H9 (cell line): ENCODE measurements around the gene CEP41. TPM values are rescaled to one million over a fixed set of nuclear protein-coding genes. Genes with fewer than 3 reads are reported as not detected.

Source experiments
- DNase-seq: peaks from one replicate; pipeline ENCODE4 v3.0.0-alpha.2; 2017
- H2AFZ ChIP-seq: one replicate; pipeline ENCODE4 v1.6.1; 2013; ENCODE audit warnings: mild to moderate bottlenecking, low read length, control low read depth, moderate library complexity
- H2AK5ac ChIP-seq: 2 replicates; pipeline ENCODE4 v1.6.1; 2013; ENCODE audit warnings: low read length, control low read depth, mixed read lengths; ENCODE audit not compliant: insufficient read length
- H2BK120ac ChIP-seq: one replicate; pipeline ENCODE4 v1.6.1; 2013; ENCODE audit warnings: low read depth, mild to moderate bottlenecking, low read length, control low read depth, inconsistent platforms; ENCODE audit not compliant: poor library complexity, severe bottlenecking
- H2BK12ac ChIP-seq: 2 replicates; pipeline ENCODE4 v1.6.1; 2013; ENCODE audit warnings: low read length, control low read depth, mixed read lengths, low read depth; ENCODE audit not compliant: insufficient read length
- H2BK15ac ChIP-seq: 2 replicates; pipeline ENCODE4 v1.6.1; 2013; ENCODE audit warnings: low read depth, low read length, control low read depth
- H2BK20ac ChIP-seq: one replicate; pipeline ENCODE4 v1.6.1; 2013; ENCODE audit warnings: low read depth, mild to moderate bottlenecking, low read length, control low read depth, inconsistent platforms; ENCODE audit not compliant: poor library complexity, severe bottlenecking
- H2BK5ac ChIP-seq: 2 replicates; pipeline ENCODE4 v1.6.1; 2013; ENCODE audit warnings: low read length, control low read depth, mixed read lengths; ENCODE audit not compliant: insufficient read length
- H3K14ac ChIP-seq: 2 replicates; pipeline ENCODE4 v1.6.1; 2013; ENCODE audit warnings: low read length, control low read depth; ENCODE audit not compliant: insufficient read depth
- H3K18ac ChIP-seq: 2 replicates; pipeline ENCODE4 v1.6.1; 2013; ENCODE audit warnings: low read depth, mild to moderate bottlenecking, mixed read lengths, low read length, control low read depth; ENCODE audit not compliant: insufficient read length
- H3K23ac ChIP-seq: 2 replicates; pipeline ENCODE4 v1.6.1; 2013; ENCODE audit warnings: low read length, control low read depth, mixed read lengths, low read depth; ENCODE audit not compliant: insufficient read length
- H3K23me2 ChIP-seq: 2 replicates; pipeline ENCODE4 v1.6.1; 2013; ENCODE audit warnings: low read depth, mild to moderate bottlenecking, mixed read lengths, low read length, control low read depth; ENCODE audit not compliant: insufficient read length, poor library complexity, severe bottlenecking
- H3K27ac ChIP-seq: 2 replicates; pipeline ENCODE4 v1.5.1; 2013; ENCODE audit warnings: low read length, control low read depth, mixed read lengths, low read depth; ENCODE audit not compliant: insufficient read length
- H3K27me3 ChIP-seq: 2 replicates; pipeline ENCODE4 v1.6.1; 2013; ENCODE audit warnings: low read length, control low read depth, inconsistent platforms; ENCODE audit not compliant: insufficient read depth
- H3K4ac ChIP-seq: 2 replicates; pipeline ENCODE4 v1.6.1; 2013; ENCODE audit warnings: low read depth, mild to moderate bottlenecking, control low read depth, inconsistent platforms, low read length, moderate library complexity
- H3K4me1 ChIP-seq: 2 replicates; pipeline ENCODE4 v1.6.1; 2013; ENCODE audit warnings: low read length, control low read depth, inconsistent platforms; ENCODE audit not compliant: insufficient read depth
- H3K4me2 ChIP-seq: 2 replicates; pipeline ENCODE4 v1.6.1; 2013; ENCODE audit warnings: low read length, control low read depth, mixed read lengths; ENCODE audit not compliant: insufficient read length, insufficient read depth
- H3K56ac ChIP-seq: 2 replicates; pipeline ENCODE4 v1.6.1; 2013; ENCODE audit warnings: low read depth, mild to moderate bottlenecking, mixed read lengths, low read length, control low read depth; ENCODE audit not compliant: insufficient read length
- H3K79me1 ChIP-seq: 2 replicates; pipeline ENCODE4 v1.6.1; 2013; ENCODE audit warnings: low read depth, mild to moderate bottlenecking, moderate library complexity, low read length, control low read depth, inconsistent platforms; ENCODE audit not compliant: insufficient read depth, poor library complexity, severe bottlenecking
- H3K79me2 ChIP-seq: 2 replicates; pipeline ENCODE4 v1.6.1; 2013; ENCODE audit warnings: low read length, control low read depth, inconsistent platforms; ENCODE audit not compliant: insufficient read depth
- H3K9ac ChIP-seq: 2 replicates; pipeline ENCODE4 v1.6.1; 2013; ENCODE audit warnings: low read length, control low read depth, mixed read lengths; ENCODE audit not compliant: insufficient read length; ENCODE audit errors: extremely low read depth
- H3K9me3 ChIP-seq: one replicate; pipeline ENCODE4 v1.6.1; 2013; ENCODE audit warnings: low read depth, low read length, inconsistent platforms; ENCODE audit not compliant: control insufficient read depth
- H3T11ph ChIP-seq: one replicate; pipeline ENCODE4 v1.6.1; 2013; ENCODE audit warnings: mild to moderate bottlenecking, low read length, control low read depth, inconsistent platforms
- H4K20me1 ChIP-seq: one replicate; pipeline ENCODE4 v1.6.1; 2013; ENCODE audit not compliant: control insufficient read depth, insufficient read length, insufficient read depth
- H4K5ac ChIP-seq: 2 replicates; pipeline ENCODE4 v1.6.1; 2013; ENCODE audit warnings: low read depth, mild to moderate bottlenecking, mixed read lengths, low read length, control low read depth; ENCODE audit not compliant: insufficient read length
- H4K8ac ChIP-seq: replicated peaks from 2 replicates; pipeline ENCODE4 v1.6.1; 2013; ENCODE audit warnings: low read length, control low read depth, mixed read lengths, low read depth; ENCODE audit not compliant: insufficient read length
- H4K91ac ChIP-seq: 2 replicates; pipeline ENCODE4 v1.6.1; 2013; ENCODE audit warnings: low read depth, mild to moderate bottlenecking, moderate library complexity, mixed read lengths, low read length, control low read depth; ENCODE audit not compliant: insufficient read length
- H3K27ac Mint-ChIP-seq, 3 experiments: 2 replicates in 2 of 3; 3 replicates in 1 of 3; pipeline ENCODE4 v1.8.0; 2020 to 2021; ENCODE audit warnings: mixed read lengths in 3 of 3, mild to moderate bottlenecking in 1 of 3, moderate library complexity in 1 of 3
- H3K27me3 Mint-ChIP-seq: 2 replicates; pipeline ENCODE4 v1.8.0; 2021; ENCODE audit warnings: low read depth, mild to moderate bottlenecking, moderate library complexity, mixed read lengths
- H3K36me3 Mint-ChIP-seq, 3 experiments: 2 replicates in 2 of 3; 3 replicates in 1 of 3; pipeline ENCODE4 v1.8.0; 2020 to 2021; ENCODE audit warnings: low read depth in 3 of 3, mixed read lengths in 3 of 3; ENCODE audit not compliant: insufficient read depth in 1 of 3
- H3K4me1 Mint-ChIP-seq, 2 experiments: 2 replicates each; pipeline ENCODE4 v1.8.0; 2020; ENCODE audit warnings: mixed read lengths in 2 of 2
- H3K4me3 Mint-ChIP-seq, 2 experiments: 2 replicates in 1 of 2; 3 replicates in 1 of 2; pipeline ENCODE4 v1.8.0; 2020 to 2021; ENCODE audit warnings: mild to moderate bottlenecking in 2 of 2, mixed read lengths in 2 of 2, moderate library complexity in 1 of 2
- H3K9me3 Mint-ChIP-seq, 2 experiments: 2 replicates in 1 of 2; 3 replicates in 1 of 2; pipeline ENCODE4 v1.8.0; 2020; ENCODE audit warnings: mild to moderate bottlenecking in 2 of 2, mixed read lengths in 2 of 2, moderate library complexity in 1 of 2
- WGBS: extraction: QIAGEN DNeasy Blood & Tissue Kit; methylation state at CpG from one replicate; pipeline ENCODE4 v1.1.7; 2013; ENCODE audit warnings: missing lambda C conversion rate, low lambda C conversion rate, mixed read lengths; ENCODE audit not compliant: insufficient read length; ENCODE audit errors: extremely low coverage; 5-methylcytosine and 5-hydroxymethylcytosine counted together
- total RNA-seq: library from RNA; stranded (reverse); gene quantifications from 2 replicates; pipeline ENCODE4 v1.2.1, GENCODE V29; 2021
- TF ChIP-seq, protein P1 (sequence below): fragments of 200-600 bp; sonication (generic); conservative IDR thresholded peaks from 3 replicates; pipeline ENCODE4 v1.8.0; 2021; ENCODE audit warnings: antibody characterized with exemption, mild to moderate bottlenecking

Gene CEP41
- total RNA-seq, 1 experiment from 2014 or later, result 9.7 TPM

GRCh38 chr7:130386876-130387275, 53.9 kb downstream of the CEP41 start:
- Histone ChIP-seq H3K9me3 (no peaks in the 10 kb centered on the region), H2BK15ac (no peak overlapping the region), H4K91ac (no peak overlapping the region), H3T11ph (no peak overlapping the region), H2AK5ac (no peak overlapping the region), H4K8ac (no peak overlapping the region), H3K9ac (no peak overlapping the region), H3K4me2 (no peak overlapping the region), H3K56ac (no peak overlapping the region), H3K18ac (no peak overlapping the region), H2BK20ac (no peak overlapping the region), H4K5ac (no peak overlapping the region), H2AFZ (no peak overlapping the region), H3K23me2 (no peaks in the 10 kb centered on the region), H3K79me2 (no peaks in the 10 kb centered on the region), H3K4ac (no peak overlapping the region), H4K20me1 (no peaks in the 10 kb centered on the region), H3K4me1 (no peaks in the 10 kb centered on the region), H2BK120ac (no peak overlapping the region), H3K27me3 (no peaks in the 10 kb centered on the region), H2BK12ac (no peak overlapping the region), H3K27ac (no peak overlapping the region), H2BK5ac (no peak overlapping the region), H3K23ac (no peak overlapping the region), H3K14ac (no peak overlapping the region), H3K79me1 (no peaks in the 10 kb centered on the region)
- Mint-ChIP-seq H3K27ac (no peak overlapping the region), H3K27me3 (peaks cover 3% of the 10 kb centered on the region; the same call in 1 of the 2 replicates), H3K9me3 (peaks cover 0 to 6% of the 10 kb centered on the region in 2 experiments; a peak in 3 of 5 replicates), H3K4me1 (no peaks in the 10 kb centered on the region), H3K36me3 (peaks cover 2 to 4% (median 2%) of the 10 kb centered on the region in 3 experiments; a peak in 4 of 7 replicates), H3K4me3 (no peak overlapping the region)
- no peak for DNase-seq
- TF ChIP-seq, protein P1, sequence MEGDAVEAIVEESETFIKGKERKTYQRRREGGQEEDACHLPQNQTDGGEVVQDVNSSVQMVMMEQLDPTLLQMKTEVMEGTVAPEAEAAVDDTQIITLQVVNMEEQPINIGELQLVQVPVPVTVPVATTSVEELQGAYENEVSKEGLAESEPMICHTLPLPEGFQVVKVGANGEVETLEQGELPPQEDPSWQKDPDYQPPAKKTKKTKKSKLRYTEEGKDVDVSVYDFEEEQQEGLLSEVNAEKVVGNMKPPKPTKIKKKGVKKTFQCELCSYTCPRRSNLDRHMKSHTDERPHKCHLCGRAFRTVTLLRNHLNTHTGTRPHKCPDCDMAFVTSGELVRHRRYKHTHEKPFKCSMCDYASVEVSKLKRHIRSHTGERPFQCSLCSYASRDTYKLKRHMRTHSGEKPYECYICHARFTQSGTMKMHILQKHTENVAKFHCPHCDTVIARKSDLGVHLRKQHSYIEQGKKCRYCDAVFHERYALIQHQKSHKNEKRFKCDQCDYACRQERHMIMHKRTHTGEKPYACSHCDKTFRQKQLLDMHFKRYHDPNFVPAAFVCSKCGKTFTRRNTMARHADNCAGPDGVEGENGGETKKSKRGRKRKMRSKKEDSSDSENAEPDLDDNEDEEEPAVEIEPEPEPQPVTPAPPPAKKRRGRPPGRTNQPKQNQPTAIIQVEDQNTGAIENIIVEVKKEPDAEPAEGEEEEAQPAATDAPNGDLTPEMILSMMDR, result no peak
- no CpG with 5 or more reads among the region's 3 CpGs for WGBS
